GM18519 (cell line): ENCODE measurements around the gene TP53I11.

Experiments used
- ATAC-seq: cut with Tn5 transposase; IDR thresholded peaks from one replicate; pipeline ENCODE4 v1.9.1; 2021; ENCODE audit warnings: mild to moderate bottlenecking, moderate library complexity; ENCODE audit not compliant: unreplicated experiment, low FRiP score

Gene TP53I11

DNA sequence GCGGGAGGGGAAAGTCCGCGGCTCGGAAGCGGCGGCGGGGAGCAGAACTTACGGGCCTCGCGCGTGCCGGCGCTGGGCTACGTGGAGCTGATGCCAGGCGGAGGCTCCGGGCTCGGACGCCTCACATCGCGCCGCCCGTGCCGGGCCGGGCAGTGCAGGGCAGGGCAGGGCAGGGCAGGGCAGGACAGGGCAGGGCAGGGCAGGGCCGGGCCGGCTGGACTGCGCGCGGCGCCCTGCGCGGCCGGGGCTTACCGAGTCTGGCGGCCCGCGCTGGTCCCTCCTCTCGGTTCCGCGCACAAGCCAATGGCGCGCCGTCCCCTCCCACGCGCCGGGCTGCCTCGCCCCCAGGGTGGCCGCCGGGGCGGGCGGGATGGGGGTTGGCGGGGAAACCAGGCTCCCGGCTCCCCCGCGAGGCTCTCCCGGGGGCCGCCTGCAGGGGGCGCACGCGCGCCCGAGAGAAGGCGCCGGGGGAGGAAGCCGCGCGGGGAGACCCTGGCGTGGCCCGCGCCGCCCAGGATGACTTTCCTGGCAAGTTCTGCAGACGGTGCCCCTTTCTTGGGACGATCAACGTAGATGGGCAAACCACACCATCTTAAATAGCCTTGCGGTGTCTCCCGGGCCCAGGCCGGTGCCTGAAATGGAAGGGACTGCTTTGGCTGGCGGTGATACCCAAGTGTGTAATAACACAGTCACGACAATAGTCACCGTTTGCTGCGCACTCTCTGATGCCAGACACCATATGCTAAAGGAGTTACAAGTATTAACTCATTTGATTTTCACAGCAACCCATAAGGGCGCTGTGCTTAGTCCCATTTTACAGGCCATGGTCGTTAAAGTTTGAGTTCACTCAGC is at the start of gene TP53I11:
Gene TP53I11 (minus strand): TSS at position 259 of the 852 bp plus-strand sequence. CDS start 12,548 bp downstream, outside the sequence.
- ATAC-seq, result no peak

- no peak for ATAC-seq
Measured at GRCh38 chr11:44999068-44999467, 48.4 kb upstream of the TP53I11 start.

- ATAC-seq, result no peak
Measured at GRCh38 chr11:44998051-44998450, 47.4 kb upstream of the TP53I11 start.

- ATAC-seq, result no peak
Measured at GRCh38 chr11:44997566-44997965, 46.9 kb upstream of the TP53I11 start.

GRCh38 chr11:44994753-44995152 is 44.1 kb upstream of the TP53I11 start:
- no peak for ATAC-seq

GRCh38 chr11:44993971-44994704 is 43.5 kb upstream of the TP53I11 start:
- ATAC-seq, result no peak

GRCh38 chr11:44992774-44993173 is 42.1 kb upstream of the TP53I11 start:
- no peak for ATAC-seq

- ATAC-seq, result no peak
Measured at GRCh38 chr11:44992181-44992582, 41.5 kb upstream of the TP53I11 start.

- ATAC-seq, result no peak
Measured at GRCh38 chr11:44990665-44991064, 40.0 kb upstream of the TP53I11 start.

DNA sequence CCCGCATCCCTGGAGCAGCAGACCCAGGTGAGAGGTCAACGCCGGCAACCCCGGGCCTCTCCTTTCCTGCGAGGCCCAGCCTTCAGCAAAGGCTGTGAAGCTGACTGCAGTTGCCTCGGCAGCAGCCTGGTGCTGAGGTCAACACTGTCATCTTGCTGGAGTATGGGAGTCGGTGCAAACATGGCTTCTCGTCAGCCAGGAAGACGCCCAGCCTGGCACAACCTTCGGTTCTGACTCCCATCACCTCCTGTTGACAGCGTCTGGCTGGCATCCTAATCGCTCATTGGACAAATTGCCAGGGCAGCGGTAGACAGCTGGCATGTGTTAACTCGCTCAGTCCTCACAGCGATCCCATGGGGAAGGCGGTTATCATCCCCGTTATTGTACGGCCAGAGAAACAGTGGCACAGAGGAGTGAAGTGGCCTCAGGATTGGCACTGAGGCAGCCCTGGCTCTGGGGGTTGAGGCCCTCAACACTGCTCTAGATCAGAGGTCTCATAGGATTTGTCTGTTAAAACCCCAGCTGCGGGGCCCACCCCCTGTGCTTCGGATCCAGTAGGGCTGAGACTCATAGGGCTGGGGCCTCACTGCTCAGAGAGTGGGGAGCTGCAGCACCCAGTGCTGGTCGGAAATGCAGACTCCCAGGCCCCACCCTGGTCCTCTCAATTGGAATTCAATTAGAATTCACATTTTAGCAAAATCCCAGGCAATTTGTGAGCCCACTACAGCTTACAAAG is 39.3 kb upstream of the TP53I11 start:
- no peak for ATAC-seq

DNA sequence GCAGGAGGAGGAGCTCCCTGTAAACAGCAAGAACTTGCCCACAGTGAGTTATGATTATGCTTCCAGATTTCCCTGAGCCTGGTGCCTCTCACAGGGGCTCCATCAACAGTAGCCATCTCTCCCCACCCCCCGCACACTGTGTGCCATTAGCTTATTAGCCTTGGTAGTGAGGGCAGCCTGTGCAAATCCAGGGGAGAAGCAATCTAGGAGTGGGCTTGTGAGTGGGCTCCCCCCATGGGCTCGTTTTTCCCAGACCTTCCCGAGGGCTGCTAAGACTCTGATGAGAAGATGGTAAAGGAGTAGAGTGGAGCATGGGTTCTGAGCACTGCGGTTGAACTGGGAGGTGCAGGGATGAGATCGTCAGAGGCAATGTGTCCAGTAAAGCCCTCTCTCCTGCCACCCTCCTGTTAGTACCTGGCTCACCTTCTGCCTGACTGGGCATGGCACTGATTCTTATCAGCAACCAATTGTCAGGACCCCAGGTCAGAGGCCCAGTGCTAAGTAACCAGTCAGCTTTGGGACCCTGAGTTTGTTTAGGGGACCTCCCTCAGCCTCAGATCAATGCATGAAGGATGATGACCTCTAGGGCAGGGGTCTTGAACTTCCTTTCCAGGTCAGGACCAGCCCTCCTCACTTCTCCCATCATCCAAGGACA is 38.4 kb upstream of the TP53I11 start:
- ATAC-seq, result no peak

GRCh38 chr11:44988111-44988510 is 37.4 kb upstream of the TP53I11 start:
- ATAC-seq, result no peak

GRCh38 chr11:44987506-44987905 is 36.8 kb upstream of the TP53I11 start:
- ATAC-seq, result no peak

DNA sequence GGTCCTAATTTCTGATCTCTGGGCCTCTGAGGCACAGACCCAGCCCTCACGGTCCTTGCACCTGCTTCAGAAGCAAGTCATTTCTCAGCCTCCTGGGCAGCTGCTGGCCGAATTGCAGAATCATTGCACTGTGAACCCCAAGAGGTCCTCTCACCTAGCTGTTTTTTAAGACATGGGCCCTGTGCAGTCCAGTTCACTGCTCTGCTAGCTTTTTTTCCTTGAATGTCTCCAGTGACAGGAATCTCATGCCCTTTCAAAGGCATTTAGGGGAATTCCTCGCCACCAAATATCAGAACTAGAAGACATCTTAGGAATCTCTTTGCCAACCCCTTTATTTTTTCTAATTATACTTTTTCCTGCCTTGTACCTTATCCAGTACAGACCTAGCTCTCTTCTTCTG is 35.6 kb upstream of the TP53I11 start:
- no peak for ATAC-seq

DNA sequence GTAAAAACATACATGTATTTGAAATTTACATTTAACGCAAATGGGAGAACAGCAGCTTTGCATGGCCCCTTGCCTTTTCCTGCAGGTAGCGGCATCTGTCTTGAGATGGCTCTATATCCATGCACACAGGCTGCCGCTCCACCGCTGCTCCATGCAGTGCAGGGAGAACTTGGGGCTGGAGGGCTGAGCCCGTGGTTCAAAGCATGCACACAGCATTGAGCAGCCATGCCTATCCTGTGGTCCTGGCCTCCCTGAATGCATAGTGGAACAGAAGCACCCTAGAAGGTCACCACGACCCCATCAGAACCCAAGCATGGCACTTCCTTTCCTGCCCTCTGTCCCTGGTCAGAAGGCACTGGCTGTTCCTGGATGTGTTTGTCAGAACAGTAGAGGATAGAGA is 35.0 kb upstream of the TP53I11 start:
- ATAC-seq, result no peak

- no peak for ATAC-seq
Measured at GRCh38 chr11:44983786-44984185, 33.1 kb upstream of the TP53I11 start.

GRCh38 chr11:44982496-44983062 is 31.9 kb upstream of the TP53I11 start:
- no peak for ATAC-seq

DNA sequence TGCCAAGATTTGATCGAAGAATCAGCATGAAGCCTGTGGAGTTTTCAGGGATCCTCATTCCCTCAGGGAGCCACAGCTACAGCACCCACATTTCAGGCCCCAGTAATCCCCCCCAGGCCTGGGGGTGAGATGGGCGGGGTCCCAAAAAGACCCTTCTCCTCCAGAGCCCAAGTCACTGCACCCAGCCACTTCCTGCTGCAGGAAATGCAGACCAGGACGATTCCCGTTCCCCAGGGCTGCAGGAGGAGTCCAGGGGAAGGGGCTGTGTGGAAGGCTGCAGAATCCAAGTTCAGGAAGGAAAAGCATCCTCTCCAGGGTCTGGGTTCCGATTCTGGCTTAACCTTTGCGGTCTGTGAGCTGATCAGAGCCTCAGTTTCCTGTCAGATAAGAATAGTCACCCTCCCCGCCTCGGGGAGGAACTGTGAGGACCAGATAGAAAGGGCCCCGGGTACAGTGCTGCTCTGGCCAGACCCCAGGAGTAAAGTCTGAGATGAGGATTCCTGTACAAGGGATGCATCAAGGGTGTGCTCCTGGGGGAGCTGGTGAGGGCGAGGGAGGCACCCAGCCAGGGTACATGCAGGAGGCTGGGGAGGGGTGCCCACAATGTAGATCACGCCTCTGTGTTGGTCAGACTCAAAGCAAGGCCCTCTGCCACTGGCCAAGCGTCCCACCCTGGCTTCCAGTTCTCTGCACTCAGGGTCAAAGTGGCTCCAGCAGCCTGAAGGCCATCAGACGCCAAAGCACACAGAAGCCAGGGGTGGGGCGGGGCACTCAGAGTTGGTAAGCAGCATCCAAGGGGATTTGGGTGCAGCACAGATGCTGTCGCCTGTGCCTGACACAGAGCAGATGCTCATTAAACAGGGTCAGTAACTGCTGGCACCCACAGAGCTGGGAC is 30.1 kb upstream of the TP53I11 start:
- ATAC-seq, result no peak
